Esophagus muscularis mucosa (tissue), 4 donors: ENCODE measurements around the gene C1orf87. TPM values are rescaled to one million over a fixed set of nuclear protein-coding genes. Genes with fewer than 3 reads are reported as not detected.
A peak's percentile ranks its signal among the peaks of the same experiment; 100 is the strongest.

Experiments used
- DNase-seq: peaks from one replicate; pipeline ENCODE4 v3.0.0-alpha.2; 2017; ENCODE audit errors: extremely low spot score
- H3K27ac ChIP-seq, 4 donors: fragments of 200-600 bp; sonication (generic); replicated peaks in 1 of 4; 1 replicate in 3 of 4; 2 replicates in 1 of 4; pipeline ENCODE4 v1.5.1; 2016 to 2019; ENCODE audit warnings: mild to moderate bottlenecking in 1 of 4
- H3K27me3 ChIP-seq, 4 donors: fragments of 200-600 bp; sonication (generic); one replicate each; pipeline versions ENCODE4 v1.5.1 to v1.6.0; 2016 to 2019
- H3K36me3 ChIP-seq, 4 donors: fragments of 200-600 bp; sonication (generic); one replicate each; pipeline ENCODE4 v1.5.1; 2016 to 2019
- H3K4me1 ChIP-seq, 4 donors: fragments of 200-600 bp; sonication (generic); one replicate each; pipeline ENCODE4 v1.5.1; 2016 to 2019
- H3K4me3 ChIP-seq, 4 donors: fragments of 200-600 bp; sonication (generic); 1 replicate in 2 of 4; 2 replicates in 2 of 4; pipeline ENCODE4 v1.5.1; 2016 to 2019; ENCODE audit warnings: mild to moderate bottlenecking in 4 of 4, moderate library complexity in 1 of 4
- H3K9me3 ChIP-seq, 4 donors: fragments of 200-600 bp; sonication (generic); 1 replicate in 3 of 4; 2 replicates in 1 of 4; pipeline ENCODE4 v1.5.1; 2016 to 2019
- CTCF ChIP-seq, 3 experiments: fragments of 200-600 bp in 2 of 3; fragments of 450-650 bp in 1 of 3; sonication (generic) in 2 of 3; IDR thresholded peaks; one replicate each; pipeline ENCODE4 v1.5.1; 2017 to 2019; ENCODE audit warnings: antibody characterized with exemption in 3 of 3, mild to moderate bottlenecking in 2 of 3, moderate library complexity in 1 of 3
- EP300 ChIP-seq: sonication (generic); formaldehyde crosslinking; IDR thresholded peaks from one replicate; pipeline ENCODE4 v1.6.1; 2017; ENCODE audit warnings: antibody characterized with exemption
- POLR2A ChIP-seq: fragments of 450-650 bp; IDR thresholded peaks from one replicate; pipeline ENCODE4 v1.6.1; 2017; ENCODE audit warnings: antibody characterized with exemption, moderate library complexity, mild to moderate bottlenecking, low read depth
- POLR2AphosphoS5 ChIP-seq, 2 donors: sonication (generic); formaldehyde crosslinking; IDR thresholded peaks; one replicate each; pipeline ENCODE4 v1.6.1; 2017; ENCODE audit warnings: antibody characterized with exemption in 2 of 2
- WGBS: methylation state at CpG from one replicate; pipeline ENCODE4 v1.1.5; 2018; 5-methylcytosine and 5-hydroxymethylcytosine counted together
- intact Hi-C: fragments of 100-400 bp; cut with DNase I; formaldehyde crosslinking; loops from one replicate; pipeline ENCODE4 v1.15.1; 2023
- total RNA-seq, 4 donors: library from RNA; depleted of rRNA; stranded (reverse); fragments of >200 nt; gene quantifications; one replicate each; pipeline versions ENCODE4 v1.1.0 to v1.2.1, GENCODE V29; 2016

C1orf87 gene
- total RNA-seq, 4 donors from 2014 or later: not detected

DNA sequence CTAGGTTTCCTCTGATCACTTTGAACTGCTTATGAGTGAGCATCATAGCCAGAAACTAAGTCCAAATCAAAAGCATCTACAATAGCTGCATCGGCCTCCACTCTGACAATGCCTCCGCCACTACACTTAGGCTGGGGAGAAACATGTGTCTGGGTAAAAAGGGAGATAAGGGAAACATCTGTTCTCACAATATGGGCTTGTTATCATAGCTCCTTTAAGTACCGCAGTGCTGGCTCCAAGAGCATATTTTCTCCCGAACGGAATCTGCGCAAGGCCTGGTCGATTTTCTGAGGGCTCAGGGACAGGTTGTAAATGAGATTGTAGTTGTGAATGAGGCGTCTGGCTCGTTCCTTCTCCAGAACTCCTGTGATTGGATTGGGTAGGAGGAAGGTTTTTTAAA, 83.1 kb downstream of the C1orf87 start:
- H3K36me3 ChIP-seq: no peaks in the 10 kb centered on the region
- WGBS: 78% methylated on average over 9 of the region's 9 CpGs
- peaks cover 0 to 17% (median 9%) of the 10 kb centered on the region in 4 donors for H3K4me1 ChIP-seq
- intact Hi-C loops: no loop called here
- H3K9me3 ChIP-seq: no peaks in the 10 kb centered on the region
- no peak for DNase-seq
- peaks cover 0 to 3% (median 0%) of the 10 kb centered on the region in 4 donors for H3K27me3 ChIP-seq
- no peak overlapping the region for H3K27ac ChIP-seq
- no peak overlapping the region for H3K4me3 ChIP-seq
- TF ChIP-seq EP300 (no peak), POLR2A (no peak), POLR2AphosphoS5 (IDR thresholded peaks at IDR 0.05) (no peak), CTCF (IDR thresholded peaks at IDR 0.05) (no peak)

DNA sequence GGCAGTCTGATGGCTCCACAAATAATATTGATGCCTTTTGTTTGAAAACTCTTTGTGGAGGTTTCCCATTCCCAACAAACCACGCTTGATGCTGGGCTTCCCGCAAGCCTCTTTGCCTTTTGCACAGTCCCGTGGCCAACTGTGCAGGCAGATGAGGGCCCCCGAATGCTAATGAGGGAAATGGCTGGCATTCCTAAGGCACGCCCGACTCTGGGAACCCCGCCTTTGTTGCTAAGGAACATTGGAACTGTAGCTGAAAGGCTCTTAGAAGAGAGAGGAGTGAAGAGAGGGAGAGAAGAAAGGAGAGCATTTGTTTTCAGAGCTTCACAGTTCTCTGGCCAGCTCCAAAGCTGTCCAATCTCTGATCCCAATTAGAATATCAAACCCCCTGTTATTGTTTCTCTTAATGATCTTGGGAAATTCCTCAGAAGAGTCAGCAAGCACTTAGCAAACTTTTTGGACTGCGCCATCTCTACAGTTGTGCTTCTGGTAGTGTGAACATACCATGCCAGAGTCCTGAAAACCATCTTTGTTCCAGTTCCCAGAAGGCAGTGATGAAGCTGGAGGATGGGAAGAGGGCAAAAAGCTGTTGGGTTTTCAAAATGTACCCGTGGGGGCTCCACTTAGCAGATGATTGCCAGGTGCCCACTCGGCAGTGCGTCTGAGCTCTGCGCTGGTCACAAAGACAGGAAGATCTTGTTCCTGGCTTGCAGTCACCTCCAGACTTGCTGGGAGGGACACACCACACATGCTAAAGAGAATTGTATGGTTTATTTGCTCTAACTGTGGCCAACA, 86.9 kb downstream of the C1orf87 start:
- 68% methylated on average over 12 of the region's 12 CpGs for WGBS
- no peaks in the 10 kb centered on the region for H3K9me3 ChIP-seq
- H3K4me1 ChIP-seq: no peaks in the 10 kb centered on the region
- no peak for TF ChIP-seq EP300
- TF ChIP-seq POLR2AphosphoS5 (IDR thresholded peaks at IDR 0.05): no peak
- TF ChIP-seq CTCF (IDR thresholded peaks at IDR 0.05): no peak
- TF ChIP-seq POLR2A: no peak
- H3K27ac ChIP-seq: no peak overlapping the region
- DNase-seq: peak; percentile 55
- intact Hi-C loops: no loop called here
- no peak overlapping the region for H3K4me3 ChIP-seq
- no peaks in the 10 kb centered on the region for H3K36me3 ChIP-seq
- H3K27me3 ChIP-seq: peaks cover 0 to 3% (median 0%) of the 10 kb centered on the region in 4 donors

DNA sequence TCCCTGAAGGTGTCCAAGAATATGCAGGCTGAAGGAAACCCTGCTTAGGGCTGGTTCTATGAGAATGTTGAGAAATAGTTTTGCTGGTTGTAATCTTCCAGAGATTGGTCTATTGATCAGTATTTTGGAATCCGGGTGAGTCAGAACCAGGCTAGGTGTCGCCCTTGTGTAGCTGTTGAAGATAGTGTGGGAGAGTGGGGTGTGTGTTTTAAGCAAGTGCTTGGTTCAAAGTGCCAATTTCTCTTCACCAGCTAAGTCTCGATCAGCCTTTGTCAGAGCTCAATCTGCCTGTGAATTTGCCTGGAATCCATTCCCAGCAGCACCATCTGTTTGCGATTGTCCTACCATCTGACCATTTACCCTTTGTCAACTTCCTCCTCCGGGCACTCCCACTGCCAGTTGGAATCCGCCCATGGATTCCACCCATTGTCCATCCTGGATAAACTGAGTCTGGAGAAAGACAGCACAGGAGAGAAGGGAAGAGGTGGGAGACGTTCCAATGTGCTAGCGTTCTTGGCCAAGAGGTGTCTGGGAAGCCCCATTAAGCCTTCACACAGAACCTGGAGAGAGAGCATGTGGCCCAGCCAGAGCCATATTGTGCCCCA, 87.6 kb downstream of the C1orf87 start:
- Histone ChIP-seq H3K4me3 (no peak overlapping the region), H3K27ac (no peak overlapping the region), H3K4me1 (no peaks in the 10 kb centered on the region), H3K27me3 (peaks cover 0 to 3% (median 0%) of the 10 kb centered on the region in 4 donors), H3K9me3 (no peaks in the 10 kb centered on the region), H3K36me3 (no peaks in the 10 kb centered on the region)
- WGBS: 89% methylated on average over 8 of the region's 8 CpGs
- intact Hi-C loops: no loop called here
- no peak for TF ChIP-seq POLR2A
- peak; percentile 57 for DNase-seq

GRCh38 chr1:59979666-59980065, 93.9 kb downstream of the C1orf87 start:
- intact Hi-C loops: loop anchor here (5.0 kb wide), 1 partner anchor 1063 kb away; no protein-coding TSS in a partner anchor
- Histone ChIP-seq H3K36me3 (no peaks in the 10 kb centered on the region), H3K4me1 (peaks cover 0 to 8% (median 3%) of the 10 kb centered on the region in 4 donors), H3K9me3 (no peaks in the 10 kb centered on the region), H3K27ac (no peak overlapping the region), H3K27me3 (peaks cover 0 to 6% (median 0%) of the 10 kb centered on the region in 4 donors), H3K4me3 (no peak overlapping the region)
- TF ChIP-seq CTCF (IDR thresholded peaks at IDR 0.05): no peak
- no peak for TF ChIP-seq POLR2AphosphoS5 (IDR thresholded peaks at IDR 0.05)
- TF ChIP-seq POLR2A: no peak
- TF ChIP-seq EP300: no peak
- DNase-seq: peak; percentile 45
- 81% methylated on average over 5 of the region's 5 CpGs for WGBS

DNA sequence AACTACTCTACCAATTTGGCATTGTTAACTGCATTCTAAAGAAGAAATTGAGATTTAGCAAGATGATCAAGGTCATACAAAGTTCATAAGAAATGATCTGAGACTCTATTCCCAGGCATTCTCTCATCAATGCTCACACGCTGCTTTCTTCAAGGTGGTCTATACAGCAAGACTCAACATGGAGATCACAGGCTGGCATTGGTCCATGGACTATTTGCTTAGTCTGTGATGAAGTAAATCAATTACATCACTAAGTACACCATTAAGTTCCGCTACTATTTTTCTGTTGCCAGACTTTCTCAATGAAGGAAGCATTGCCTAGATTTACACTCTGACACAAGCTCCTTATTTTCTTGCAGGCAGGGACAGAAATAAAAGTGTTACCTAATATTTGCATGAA, 95.1 kb downstream of the C1orf87 start:
- DNase-seq: peak; percentile 34
- H3K4me3 ChIP-seq: no peak overlapping the region
- TF ChIP-seq POLR2AphosphoS5 (IDR thresholded peaks at IDR 0.05) (no peak), EP300 (no peak), POLR2A (no peak), CTCF (IDR thresholded peaks at IDR 0.05) (no peak)
- intact Hi-C loops: loop anchor here (5.0 kb wide), 1 partner anchor 1064 kb away; no protein-coding TSS in a partner anchor
- no peaks in the 10 kb centered on the region for H3K36me3 ChIP-seq
- H3K27me3 ChIP-seq: peaks cover 0 to 6% (median 0%) of the 10 kb centered on the region in 4 donors
- H3K4me1 ChIP-seq: peaks cover 0 to 8% (median 3%) of the 10 kb centered on the region in 4 donors
- 93% methylated on average over 2 of the region's 2 CpGs for WGBS
- no peak overlapping the region for H3K27ac ChIP-seq
- no peaks in the 10 kb centered on the region for H3K9me3 ChIP-seq
